Pancreas (tissue), 10 donors: Measurements from ENCODE around the gene RPL23. TPM values are rescaled to one million over a fixed set of nuclear protein-coding genes. Genes with fewer than 3 reads are reported as not detected.

Experiments
- ATAC-seq, 4 donors: fragments of 200-7000 bp; cut with Tn5 transposase; one replicate each; pipeline versions ENCODE4 v1.8.0 to v1.9.1; 2020; ENCODE audit warnings: mild to moderate bottlenecking in 4 of 4, moderate library complexity in 4 of 4
- DNase-seq, 6 donors: peaks; one replicate each; pipeline ENCODE4 v3.0.0-alpha.2; 2020
- FAIRE-seq: peaks from 2 replicates; lab custom pipeline; 2012; peaks lifted over from hg19 to GRCh38; lab: Jason Lieb, UNC
- H3K27ac ChIP-seq, 4 donors: fragments of 200-600 bp; sonication (generic); 1 replicate in 3 of 4; 2 replicates in 1 of 4; pipeline versions ENCODE4 v1.5.0 to v1.8.0; 2020
- H3K27me3 ChIP-seq, 4 donors: fragments of 200-600 bp; one replicate each; pipeline ENCODE4 v1.8.0; 2021
- H3K36me3 ChIP-seq, 3 donors: fragments of 200-600 bp; sonication (generic) in 1 of 3; one replicate each; pipeline versions ENCODE4 v1.5.0 to v1.8.0; 2020 to 2021
- H3K4me1 ChIP-seq, 3 donors: fragments of 200-600 bp; one replicate each; pipeline ENCODE4 v1.8.0; 2021
- H3K4me3 ChIP-seq, 4 donors: fragments of 200-600 bp; sonication (generic) in 2 of 4; one replicate each; pipeline versions ENCODE4 v1.5.0 to v1.8.0; 2020 to 2021
- H3K9me3 ChIP-seq, 4 donors: fragments of 200-600 bp; one replicate each; pipeline ENCODE4 v1.8.0; 2021
- CTCF ChIP-seq, 4 donors: fragments of 200-600 bp; sonication (generic) in 3 of 4; IDR thresholded peaks; one replicate each; pipeline versions ENCODE4 v1.5.0 to v1.8.0; 2021; ENCODE audit warnings: antibody characterized with exemption in 4 of 4
- WGBS, 2 donors: extraction: QIAGEN DNeasy Blood & Tissue Kit; methylation state at CpG; one replicate each; pipeline ENCODE4 v1.1.7; 2013; 5-methylcytosine and 5-hydroxymethylcytosine counted together
- intact Hi-C, 3 donors: fragments of 100-400 bp; cut with DNase I; formaldehyde crosslinking; loops; one replicate each; pipeline versions ENCODE4 v1.11.1 to v1.14.2; 2022
- polyA plus RNA-seq, 2 donors: library from polyadenylated mRNA; stranded (reverse); fragments of 200-250 nt; gene quantifications; one replicate each; pipeline ENCODE4 v1.2.3, GENCODE V29; 2013
- total RNA-seq, 6 donors: library from RNA; stranded (reverse); fragmentation: NEBNext Ultra II Directional in 4 of 6; extraction: Animal tissue kit (Norgen Biotek cat#: 25700) in 4 of 6; gene quantifications; one replicate each; pipeline versions ENCODE4 v1.2.1 to v1.2.4, GENCODE V29; 2021 to 2023
- donor health status: healthy with polysubstance abuse.
- donor health status: DM: no; HTN: no; CAD: no; lungs with moderate emphysema.
- donor health status: DM: no; HTN: no; CAD: no.
- donor health status: control.
- donor health status: control.
- donor health status: Bipolar disorder and iron deficiency.
- donor health status: DM: yes; HTN: yes; CAD: no.
- donor health status: DM: no; HTN: no; CAD: no.
- donor health status: DM: no; HTN: no; CAD: no.
- donor health status: DM: yes; HTN: yes; CAD: no.

RPL23 gene
- total and polyA plus RNA-seq, 8 donors: 569 to 1,507 (median 845) TPM

DNA sequence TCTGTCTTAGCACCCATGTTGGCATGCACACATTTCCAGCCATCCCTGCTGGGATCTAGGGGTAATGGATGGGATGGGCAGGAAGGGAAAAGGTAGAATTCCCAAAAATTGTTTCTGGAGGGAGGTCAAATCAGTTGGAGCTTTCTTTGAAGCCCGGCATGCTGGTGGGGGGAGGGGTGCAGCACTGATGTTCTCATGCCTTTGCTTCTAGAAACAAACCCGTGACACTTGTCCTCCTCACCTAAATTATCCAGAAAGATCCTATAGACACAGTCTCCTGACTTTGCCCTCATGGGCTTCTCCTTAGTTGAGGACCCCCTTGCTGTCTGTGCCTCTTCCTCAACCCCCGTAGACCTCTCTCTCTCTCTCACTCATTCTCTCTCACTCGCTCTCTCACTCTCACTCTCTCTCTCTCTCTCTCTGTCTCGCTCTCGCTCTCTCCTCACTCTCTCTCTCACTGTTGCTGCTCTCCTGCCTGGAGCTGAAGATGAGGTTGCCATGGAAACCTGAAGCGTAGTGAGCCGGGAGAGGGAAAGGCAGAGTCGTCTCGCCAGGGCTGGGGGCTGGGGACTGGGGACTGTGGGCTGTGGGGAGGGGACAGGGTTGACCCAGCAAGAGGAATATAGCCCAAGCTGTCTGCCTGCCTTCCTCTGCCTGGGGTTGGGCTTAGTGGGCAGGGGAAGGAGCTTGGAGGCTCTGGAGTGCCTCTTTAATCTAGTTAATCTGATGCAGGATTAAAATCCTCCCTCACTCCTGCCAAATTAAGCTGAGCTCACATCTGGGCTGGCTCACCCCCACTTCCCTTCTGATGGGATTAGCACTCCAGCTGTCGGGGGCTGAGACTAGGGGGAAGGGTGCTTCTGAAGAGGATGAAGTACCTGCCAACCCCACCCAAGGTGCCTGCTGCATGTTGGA lies 32.5 kb upstream of the RPL23 start:
- FAIRE-seq: no peak
- 27 to 28% methylated on average over 11 of the region's 11 CpGs for WGBS, 2 donors
- ATAC-seq: peak; percentile 9 to 34 (median 24)

DNA sequence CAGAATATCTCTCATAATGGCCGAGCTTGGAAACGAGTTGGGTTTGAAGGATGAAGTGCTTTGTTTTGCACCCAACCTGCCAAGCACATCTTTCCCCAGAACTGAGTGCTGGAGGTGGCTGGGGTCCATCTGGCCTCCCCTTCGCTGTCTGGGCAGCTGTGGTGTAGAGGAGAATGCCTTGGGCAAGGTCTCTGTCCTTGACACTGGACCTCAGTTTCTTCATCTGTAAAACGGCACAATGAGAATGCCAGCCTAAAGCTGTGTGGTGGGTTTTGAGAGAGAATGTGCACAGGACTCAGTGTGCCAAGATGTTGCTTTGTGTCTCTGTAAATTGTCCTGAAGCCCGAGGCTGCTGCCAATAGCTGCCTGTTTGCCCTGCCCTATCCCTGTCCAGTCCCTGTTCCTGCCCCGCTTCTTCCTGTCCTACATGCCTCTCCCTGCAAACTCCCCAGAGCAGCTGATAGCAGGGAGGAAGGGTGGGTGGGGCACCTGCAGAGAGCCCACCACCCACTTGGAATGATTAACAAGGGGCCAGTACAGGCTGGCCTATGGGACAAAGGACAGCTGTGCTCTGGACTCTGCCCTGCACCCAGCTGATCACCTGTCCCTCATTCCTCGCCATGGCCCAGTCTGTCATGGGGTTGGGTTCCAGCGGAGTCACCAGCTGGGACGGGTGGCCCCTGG lies 31.7 kb upstream of the RPL23 start:
- DNase-seq (peak in 4 of 6 donors; percentile 50 to 69 (median 60)), ATAC-seq (peak; percentile 73 to 84 (median 80)), FAIRE-seq (no peak)
- no peaks in the 10 kb centered on the region for H3K27me3 ChIP-seq
- peaks cover 0 to 15% (median 0%) of the 10 kb centered on the region in 3 donors for H3K36me3 ChIP-seq
- H3K4me1 ChIP-seq: peaks cover 25 to 37% (median 30%) of the 10 kb centered on the region in 3 donors
- no peak for TF ChIP-seq CTCF (IDR thresholded peaks at IDR 0.05)
- 36 to 41% methylated on average over 9 of the region's 9 CpGs for WGBS, 2 donors
- no peaks in the 10 kb centered on the region for H3K9me3 ChIP-seq
- H3K4me3 ChIP-seq: peak overlapping the region in 1 of 4 donors; percentile 5
- H3K27ac ChIP-seq: no peak overlapping the region
- intact Hi-C loops: no loop called here

More for the DNA sequence above, 32.5 kb upstream of the RPL23 start:
- no peak for DNase-seq
- peaks cover 0 to 23% (median 0%) of the 10 kb centered on the region in 3 donors for H3K36me3 ChIP-seq
- no peak overlapping the region for H3K4me3 ChIP-seq
- no peaks in the 10 kb centered on the region for H3K27me3 ChIP-seq
- H3K9me3 ChIP-seq: no peaks in the 10 kb centered on the region
- peaks cover 18 to 29% (median 22%) of the 10 kb centered on the region in 3 donors for H3K4me1 ChIP-seq
- no peak overlapping the region for H3K27ac ChIP-seq
- intact Hi-C loops: no loop called here
- no peak for TF ChIP-seq CTCF (IDR thresholded peaks at IDR 0.05)

GRCh38 chr17:38883592-38884526 lies 30.3 kb upstream of the RPL23 start:
- FAIRE-seq: no peak
- WGBS, 2 donors: 75 to 78% methylated on average over 17 to 19 of the region's 19 CpGs
- H3K4me1 ChIP-seq: peaks cover 28 to 45% (median 41%) of the 10 kb centered on the region in 3 donors

More at GRCh38 chr17:38883592-38884526, 30.3 kb upstream of the RPL23 start:
- Histone ChIP-seq H3K36me3 (peaks cover 0 to 13% (median 0%) of the 10 kb centered on the region in 3 donors), H3K27ac (peak overlapping the region in 2 of 4 donors; percentile 17 to 27), H3K9me3 (no peaks in the 10 kb centered on the region), H3K27me3 (no peaks in the 10 kb centered on the region), H3K4me3 (no peak overlapping the region)
- no peak for ATAC-seq
- intact Hi-C loops: loop anchor here in 1 of 3 donors (5.0 kb wide), 1 partner anchor 33 kb away; no protein-coding TSS in a partner anchor
- no peak for DNase-seq
- TF ChIP-seq CTCF (IDR thresholded peaks at IDR 0.05): no peak
